ENCODE data around the gene DDHD1.

- TF ChIP-seq POLR2A (IDR thresholded peaks at IDR 0.05) (no peak), CTCF (IDR thresholded peaks at IDR 0.05) (no peak)
These were observed 39.1 kb upstream of the DDHD1 start for GRCh38 chr14:53192052-53192760.

Data from adrenal gland (tissue), 5 donors.